Stimulated activated naive B cell treated with anti-CD40 and anti-IgM and Interleukin-4, amounts not matched to agents 10 μg/mL and 1 μg/mL and 100 μg/mL, for 72 hours (primary cell): Measurements from ENCODE around the gene ITGB3BP.
"Not testable (repeated sequence)": the region's sequence is repeated elsewhere in the genome, so short reads cannot be mapped to it uniquely, and the experiment has no call there.

Experiments
- ATAC-seq, 2 donors: fragments of 150-1000 bp; cut with Tn5 transposase; replicated peaks; 2 replicates each; pipeline ENCODE4 v1.10.0; 2021; ENCODE audit warnings: moderate library complexity in 1 of 2
- DNase-seq: peaks from one replicate; pipeline ENCODE4 v3.0.0; 2021
- H3K27ac Mint-ChIP-seq: one replicate; pipeline ENCODE4 v1.8.0; 2022; ENCODE audit warnings: mild to moderate bottlenecking, mixed read lengths
- H3K27me3 Mint-ChIP-seq, 2 donors: one replicate each; pipeline ENCODE4 v1.8.0; 2022; ENCODE audit warnings: mixed read lengths in 2 of 2
- H3K36me3 Mint-ChIP-seq, 2 donors: one replicate each; pipeline ENCODE4 v1.8.0; 2022; ENCODE audit warnings: mixed read lengths in 2 of 2, mild to moderate bottlenecking in 1 of 2
- H3K4me1 Mint-ChIP-seq, 2 donors: one replicate each; pipeline ENCODE4 v1.8.0; 2022; ENCODE audit warnings: mixed read lengths in 2 of 2, mild to moderate bottlenecking in 1 of 2
- H3K4me3 Mint-ChIP-seq, 2 donors: one replicate each; pipeline ENCODE4 v1.8.0; 2022; ENCODE audit warnings: mild to moderate bottlenecking in 2 of 2, mixed read lengths in 2 of 2, moderate library complexity in 1 of 2
- H3K9me3 Mint-ChIP-seq, 2 donors: one replicate each; pipeline ENCODE4 v1.8.0; 2022; ENCODE audit warnings: mixed read lengths in 2 of 2, mild to moderate bottlenecking in 1 of 2

The ITGB3BP gene, protein sequence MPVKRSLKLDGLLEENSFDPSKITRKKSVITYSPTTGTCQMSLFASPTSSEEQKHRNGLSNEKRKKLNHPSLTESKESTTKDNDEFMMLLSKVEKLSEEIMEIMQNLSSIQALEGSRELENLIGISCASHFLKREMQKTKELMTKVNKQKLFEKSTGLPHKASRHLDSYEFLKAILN

DNA sequence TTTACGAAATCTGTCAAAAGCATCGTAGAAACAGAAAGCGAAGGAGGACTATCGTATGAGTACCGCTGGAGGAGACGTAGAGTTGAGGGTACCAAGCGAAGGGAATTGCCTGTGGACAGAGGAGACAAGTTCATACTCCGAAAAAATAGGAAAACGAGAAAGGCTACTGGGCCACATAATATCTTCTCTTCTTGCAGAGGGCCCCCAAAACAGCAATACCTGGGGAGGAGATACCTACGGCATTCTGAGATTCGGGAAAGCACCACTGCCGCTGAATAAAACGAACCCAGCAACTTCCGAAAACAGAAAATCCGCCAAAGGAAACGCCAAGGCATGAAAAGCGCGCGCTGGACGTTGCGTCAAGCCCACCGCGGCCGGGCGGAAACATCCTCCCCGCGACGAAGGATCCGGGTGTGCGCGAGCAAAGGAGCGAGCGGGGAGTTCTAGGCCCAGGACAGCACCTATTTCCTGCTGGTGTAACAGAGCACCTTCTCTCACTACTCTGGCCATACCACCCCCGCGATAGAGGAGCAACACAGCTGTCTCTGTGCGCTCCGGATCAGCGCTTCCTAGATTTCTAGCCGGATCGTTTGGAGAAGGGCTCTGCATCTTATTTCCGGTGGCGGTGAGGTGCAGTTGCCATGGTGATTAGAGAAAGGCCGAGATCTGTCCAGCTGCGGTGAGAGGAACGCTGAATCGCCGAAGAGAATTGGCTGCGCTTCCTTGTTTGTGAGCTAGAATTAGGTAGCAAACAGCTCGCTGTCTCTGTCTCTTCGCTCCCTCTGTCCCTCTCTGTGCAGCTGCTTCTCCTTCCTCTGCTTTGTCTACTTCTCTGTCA, at the start of gene ITGB3BP, which contains the start of gene EFCAB7:
Gene ITGB3BP, minus strand, starts transcription at position 335 of the 838 bp plus-strand sequence. Its CDS starts 92 bp downstream, at position 243.
Gene EFCAB7, plus strand, starts transcription at position 635 of the 838 bp plus-strand sequence. CDS start 2,048 bp downstream, outside the sequence.
- H3K27me3 Mint-ChIP-seq: no peaks in the 10 kb centered on the region
- H3K9me3 Mint-ChIP-seq: no peaks in the 10 kb centered on the region

DNA sequence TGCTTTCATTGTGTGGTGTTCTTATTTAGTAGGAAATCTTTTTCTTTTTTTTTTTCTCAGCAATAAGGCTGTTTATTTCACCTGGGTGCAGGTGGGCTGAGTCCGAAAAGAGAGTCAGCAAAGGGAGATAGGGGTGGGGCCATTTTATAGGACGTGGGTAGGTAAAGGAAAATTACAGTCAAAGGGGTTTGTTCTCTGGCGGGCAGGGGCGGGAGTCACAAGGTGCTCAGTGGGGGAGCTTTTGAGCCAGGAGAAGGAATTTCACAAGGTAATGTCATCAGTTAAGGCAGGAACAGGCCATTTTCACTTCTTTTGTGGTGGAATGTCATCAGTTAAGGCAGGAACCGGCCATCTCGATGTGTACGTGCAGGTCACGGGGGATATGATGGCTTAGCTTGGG, 49.7 kb upstream of the ITGB3BP start:
- ATAC-seq, H3K27ac Mint-ChIP-seq, DNase-seq, H3K4me3 Mint-ChIP-seq, H3K9me3 Mint-ChIP-seq, H3K27me3 Mint-ChIP-seq, H3K36me3 Mint-ChIP-seq, H3K4me1 Mint-ChIP-seq: not testable (repeated sequence)

More for the DNA sequence above, at the start of gene ITGB3BP, which contains the start of gene EFCAB7:
- DNase-seq (peak; percentile 86), ATAC-seq (peak; percentile 94 to 96)
- H3K4me1 Mint-ChIP-seq: peaks cover 0 to 30% of the 10 kb centered on the region in 2 donors
- peak within 1 kb of the TSS; percentile 99 for H3K27ac Mint-ChIP-seq
- H3K36me3 Mint-ChIP-seq: peaks cover 1 to 4% of the 10 kb centered on the region in 2 donors
- H3K4me3 Mint-ChIP-seq: peak within 1 kb of the TSS; percentile 91 to 94

DNA sequence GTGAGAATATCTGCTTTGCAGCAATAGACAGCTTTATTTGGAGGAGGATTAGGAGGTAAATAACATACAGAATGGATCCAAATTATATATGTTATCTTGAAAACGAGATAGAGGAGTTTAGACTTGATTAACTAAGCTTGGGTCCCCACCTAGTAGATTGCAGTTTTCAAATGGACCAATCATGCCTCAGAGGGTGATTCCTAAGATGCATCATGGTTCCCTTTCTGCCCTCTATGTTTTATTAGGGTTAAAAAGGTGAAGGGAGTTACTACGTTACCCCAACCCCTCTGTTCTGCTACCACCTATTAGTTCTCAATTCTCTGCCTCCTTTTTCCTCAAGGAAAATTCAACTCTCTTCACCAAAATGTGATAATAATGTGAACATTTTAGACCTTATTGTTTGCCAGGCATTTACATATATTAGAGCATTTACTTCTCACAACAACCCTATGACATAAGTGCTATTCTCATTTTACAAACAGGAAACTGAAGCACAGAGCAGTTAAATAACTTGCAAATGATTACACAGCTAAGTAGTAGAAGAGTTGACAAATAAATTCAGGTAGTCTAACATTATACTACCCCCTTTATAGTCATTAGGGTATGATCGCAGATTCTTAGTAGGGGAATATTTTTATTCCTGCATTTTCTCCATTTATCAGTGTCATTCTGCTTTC, 46.8 kb upstream of the ITGB3BP start:
- Mint-ChIP-seq H3K4me1 (no peaks in the 10 kb centered on the region), H3K27me3 (no peaks in the 10 kb centered on the region), H3K9me3 (peaks cover 0 to 4% of the 10 kb centered on the region in 2 donors), H3K4me3 (no peak overlapping the region), H3K36me3 (peaks cover 7 to 9% of the 10 kb centered on the region in 2 donors), H3K27ac (no peak overlapping the region)
- ATAC-seq: no peak
- no peak for DNase-seq

DNA sequence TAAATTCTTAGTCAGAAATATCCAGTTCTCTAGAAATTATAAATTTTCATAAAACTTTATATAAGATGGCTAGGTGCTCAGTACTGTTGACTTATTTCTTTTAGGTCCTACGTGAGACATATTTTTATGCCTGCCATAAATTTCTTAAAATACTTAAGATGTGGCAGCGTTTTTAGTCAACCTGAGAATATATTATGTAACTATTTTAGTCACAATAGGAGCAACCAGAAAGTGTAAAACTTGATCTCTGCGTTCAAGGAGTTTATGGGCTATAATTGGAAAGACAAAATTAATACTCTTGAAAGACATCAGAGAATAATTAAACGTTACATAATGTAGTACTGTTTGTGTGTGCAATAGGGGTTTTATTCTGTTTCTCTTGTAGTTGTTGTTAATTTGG, 46.0 kb upstream of the ITGB3BP start:
- H3K36me3 Mint-ChIP-seq: peaks cover 14 to 15% of the 10 kb centered on the region in 2 donors
- H3K27ac Mint-ChIP-seq: no peak overlapping the region
- H3K9me3 Mint-ChIP-seq: peaks cover 0 to 4% of the 10 kb centered on the region in 2 donors
- DNase-seq (no peak), ATAC-seq (no peak)
- no peak overlapping the region for H3K4me3 Mint-ChIP-seq
- H3K27me3 Mint-ChIP-seq: no peaks in the 10 kb centered on the region
- no peaks in the 10 kb centered on the region for H3K4me1 Mint-ChIP-seq

DNA sequence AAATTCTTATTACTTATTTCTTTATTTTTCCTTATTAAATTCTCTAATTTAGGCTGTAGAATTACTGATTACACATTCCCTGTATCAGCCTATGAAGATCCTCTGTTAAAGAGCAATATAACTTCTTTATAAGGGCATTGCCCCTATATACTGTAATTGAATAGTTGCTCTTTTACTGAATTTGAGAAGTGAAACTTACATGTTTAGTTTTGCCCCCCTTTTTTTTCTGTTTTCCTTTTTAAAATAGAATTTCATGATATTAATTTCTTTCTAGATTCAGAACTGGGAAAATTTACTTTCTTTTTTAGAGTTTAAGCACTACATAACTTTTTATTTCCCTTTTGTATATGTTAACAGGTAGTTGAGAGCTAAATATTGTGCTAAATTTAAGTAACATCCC, 40.7 kb upstream of the ITGB3BP start:
- Mint-ChIP-seq H3K36me3 (peaks cover 21 to 24% of the 10 kb centered on the region in 2 donors), H3K9me3 (peaks cover 0 to 4% of the 10 kb centered on the region in 2 donors), H3K4me1 (no peaks in the 10 kb centered on the region), H3K27ac (no peak overlapping the region), H3K4me3 (no peak overlapping the region), H3K27me3 (no peaks in the 10 kb centered on the region)
- DNase-seq: no peak
- no peak for ATAC-seq

DNA sequence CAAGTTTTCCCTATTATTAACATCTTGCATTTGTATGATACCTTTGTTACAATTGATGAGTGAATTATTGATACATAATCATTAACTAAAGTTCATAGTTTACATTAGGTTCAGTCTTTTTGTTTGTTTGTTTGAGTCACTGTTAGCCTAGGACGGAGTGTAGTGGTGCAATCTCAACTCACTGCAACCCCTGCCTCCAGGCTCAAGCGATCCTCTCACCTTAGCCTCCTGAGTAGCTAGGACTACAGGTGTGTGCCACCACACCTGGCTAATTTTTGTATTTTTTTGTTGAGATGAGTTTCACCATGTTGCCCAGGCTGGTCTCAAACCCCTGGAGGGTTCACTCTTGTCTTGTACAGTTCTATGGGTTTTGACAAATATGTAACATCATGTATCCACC, 36.3 kb upstream of the ITGB3BP start:
- no peak overlapping the region for H3K27ac Mint-ChIP-seq
- DNase-seq: no peak

DNA sequence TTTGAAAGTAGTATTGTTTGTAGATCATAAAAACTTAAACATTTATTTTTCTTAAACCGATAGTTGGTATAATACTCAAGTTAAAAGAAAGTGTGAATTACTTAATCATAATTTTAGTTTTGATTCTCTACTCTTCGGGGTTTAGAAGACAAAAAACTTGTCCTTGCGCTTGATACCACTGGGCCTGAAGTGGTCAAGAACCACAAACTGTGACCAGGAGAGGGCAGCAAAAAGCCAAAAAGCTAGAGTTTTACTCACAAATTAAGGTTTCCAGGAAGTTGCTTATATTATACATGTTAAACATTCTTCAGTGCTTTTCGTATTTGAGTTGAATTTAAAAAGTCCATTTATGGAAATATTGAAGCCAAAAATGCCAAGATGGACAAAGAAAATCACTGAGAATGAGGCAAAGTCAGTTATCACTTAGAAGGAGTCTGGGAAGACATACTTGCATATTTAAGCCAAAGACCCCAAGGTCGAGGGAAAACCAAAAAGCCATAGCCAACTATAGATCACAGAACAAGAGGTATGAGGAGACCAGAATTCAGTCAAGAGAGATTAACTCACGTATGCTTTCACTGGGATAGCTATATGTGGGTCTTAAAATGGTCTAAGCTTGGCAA, 34.5 kb upstream of the ITGB3BP start:
- DNase-seq: no peak
- ATAC-seq: no peak
- no peak overlapping the region for H3K4me3 Mint-ChIP-seq

More for the DNA sequence above, 36.3 kb upstream of the ITGB3BP start:
- Mint-ChIP-seq H3K36me3 (peaks cover 10 to 14% of the 10 kb centered on the region in 2 donors), H3K9me3 (no peaks in the 10 kb centered on the region), H3K4me3 (no peak overlapping the region), H3K4me1 (no peaks in the 10 kb centered on the region), H3K27me3 (no peaks in the 10 kb centered on the region)
- ATAC-seq: no peak

DNA sequence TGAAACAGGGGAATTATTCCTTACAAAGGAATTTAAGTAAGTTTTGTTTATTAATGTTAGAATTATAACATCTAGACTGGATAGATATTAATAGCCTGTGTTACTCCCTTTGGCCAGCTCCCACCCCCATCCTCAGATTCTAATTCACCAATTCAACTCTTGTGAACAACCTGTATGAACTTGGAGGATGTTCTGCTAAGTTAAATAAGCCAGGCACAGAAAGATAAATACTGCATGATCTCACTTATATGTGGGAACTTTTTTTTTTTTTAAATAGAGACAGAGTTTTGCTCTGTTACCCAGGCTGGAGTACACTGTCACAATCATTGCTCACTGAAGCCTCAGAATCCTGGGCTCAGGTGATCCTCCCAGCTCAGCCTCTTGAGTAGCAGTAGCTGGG, 32.5 kb upstream of the ITGB3BP start:
- H3K4me1 Mint-ChIP-seq: no peaks in the 10 kb centered on the region
- no peaks in the 10 kb centered on the region for H3K27me3 Mint-ChIP-seq
- no peak for DNase-seq
- H3K36me3 Mint-ChIP-seq: peaks cover 9 to 15% of the 10 kb centered on the region in 2 donors
- ATAC-seq: no peak
- no peaks in the 10 kb centered on the region for H3K9me3 Mint-ChIP-seq
- no peak overlapping the region for H3K4me3 Mint-ChIP-seq
- no peak overlapping the region for H3K27ac Mint-ChIP-seq

More for the DNA sequence above, 34.5 kb upstream of the ITGB3BP start:
- peaks cover 9 to 12% of the 10 kb centered on the region in 2 donors for H3K36me3 Mint-ChIP-seq
- no peaks in the 10 kb centered on the region for H3K27me3 Mint-ChIP-seq
- H3K9me3 Mint-ChIP-seq: no peaks in the 10 kb centered on the region
- no peaks in the 10 kb centered on the region for H3K4me1 Mint-ChIP-seq
- H3K27ac Mint-ChIP-seq: no peak overlapping the region

DNA sequence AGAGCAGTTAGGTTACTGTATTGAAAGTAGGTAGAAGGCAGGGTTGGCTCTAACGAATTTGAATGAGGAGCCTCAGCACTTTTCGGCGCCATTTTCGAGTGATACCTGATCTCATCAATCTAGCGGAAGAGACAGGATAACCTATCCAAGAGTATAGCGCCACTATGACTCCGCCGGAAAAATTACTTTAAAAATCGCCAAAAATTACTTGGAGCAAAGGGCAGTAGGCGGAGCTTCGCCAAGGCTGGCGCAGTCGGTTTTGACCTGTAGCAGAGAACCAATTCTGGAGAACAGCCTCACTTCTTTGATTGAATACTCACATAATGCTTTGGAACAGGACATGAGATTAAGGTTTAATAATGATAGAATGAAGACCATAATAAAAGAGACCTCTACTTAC, 25.9 kb upstream of the ITGB3BP start:
- Mint-ChIP-seq H3K27ac (no peak overlapping the region), H3K36me3 (peaks cover 2 to 17% of the 10 kb centered on the region in 2 donors), H3K27me3 (no peaks in the 10 kb centered on the region), H3K4me3 (no peak overlapping the region), H3K4me1 (no peaks in the 10 kb centered on the region), H3K9me3 (no peaks in the 10 kb centered on the region)
- no peak for DNase-seq
- no peak for ATAC-seq

DNA sequence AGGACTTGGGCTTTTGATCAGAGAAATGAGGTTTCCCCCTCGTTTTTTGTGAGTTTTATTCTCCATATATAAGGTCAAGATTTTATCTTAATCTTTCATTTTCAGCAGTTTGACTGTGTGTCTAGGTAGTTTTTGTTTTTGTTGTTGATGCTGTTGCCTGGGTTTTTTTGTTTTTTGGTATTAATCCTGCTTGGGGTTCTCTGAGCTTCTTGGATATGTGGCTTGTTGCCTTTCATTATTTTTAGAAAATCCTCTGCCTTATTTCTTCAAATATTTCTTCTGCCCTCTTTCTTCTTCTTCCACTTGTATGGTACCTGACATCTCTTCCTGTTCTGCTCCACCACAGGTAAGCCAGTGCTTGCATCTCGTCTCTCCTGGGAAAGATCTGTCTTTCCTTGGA, 25.3 kb upstream of the ITGB3BP start:
- Mint-ChIP-seq H3K36me3 (peaks cover 2 to 17% of the 10 kb centered on the region in 2 donors), H3K27me3 (no peaks in the 10 kb centered on the region), H3K9me3 (no peaks in the 10 kb centered on the region), H3K4me1 (no peaks in the 10 kb centered on the region), H3K4me3 (no peak overlapping the region), H3K27ac (no peak overlapping the region)
- ATAC-seq (no peak), DNase-seq (no peak)

DNA sequence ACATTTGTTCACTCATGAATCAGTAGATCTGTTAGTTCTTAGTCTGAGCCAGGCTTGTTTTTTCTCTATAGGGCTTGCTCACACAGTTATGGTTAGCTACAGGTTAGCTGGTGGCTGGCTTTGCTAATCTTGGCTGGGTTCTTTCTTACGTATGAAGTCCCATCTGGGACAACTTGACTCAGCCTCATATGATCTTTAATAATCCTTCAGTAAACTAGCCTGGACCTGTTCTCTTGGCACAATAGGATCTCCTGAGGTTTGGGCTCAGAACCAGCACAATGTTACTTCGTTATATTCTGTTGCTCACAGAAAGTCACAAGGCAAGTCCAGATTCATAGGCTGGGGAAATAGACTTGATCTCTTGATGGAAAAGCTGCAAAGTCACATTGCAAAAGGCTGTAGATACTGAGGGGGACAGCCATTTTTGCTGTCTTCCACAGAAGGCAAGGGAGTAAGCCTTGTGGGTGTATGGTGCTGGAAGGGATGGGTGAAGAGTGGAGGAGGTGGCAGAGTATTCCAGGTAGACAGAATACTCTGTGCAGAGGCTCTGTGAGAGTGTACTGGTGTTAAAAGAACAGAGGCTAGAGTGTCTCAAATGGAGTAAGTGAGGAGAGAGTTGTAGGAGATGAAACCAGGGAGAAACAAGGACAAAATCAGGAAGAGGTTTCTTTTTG, 24.7 kb upstream of the ITGB3BP start:
- no peaks in the 10 kb centered on the region for H3K4me1 Mint-ChIP-seq
- no peak overlapping the region for H3K27ac Mint-ChIP-seq
- H3K27me3 Mint-ChIP-seq: no peaks in the 10 kb centered on the region
- peaks cover 2 to 17% of the 10 kb centered on the region in 2 donors for H3K36me3 Mint-ChIP-seq
- ATAC-seq (no peak), DNase-seq (no peak)
- no peaks in the 10 kb centered on the region for H3K9me3 Mint-ChIP-seq
- H3K4me3 Mint-ChIP-seq: no peak overlapping the region

DNA sequence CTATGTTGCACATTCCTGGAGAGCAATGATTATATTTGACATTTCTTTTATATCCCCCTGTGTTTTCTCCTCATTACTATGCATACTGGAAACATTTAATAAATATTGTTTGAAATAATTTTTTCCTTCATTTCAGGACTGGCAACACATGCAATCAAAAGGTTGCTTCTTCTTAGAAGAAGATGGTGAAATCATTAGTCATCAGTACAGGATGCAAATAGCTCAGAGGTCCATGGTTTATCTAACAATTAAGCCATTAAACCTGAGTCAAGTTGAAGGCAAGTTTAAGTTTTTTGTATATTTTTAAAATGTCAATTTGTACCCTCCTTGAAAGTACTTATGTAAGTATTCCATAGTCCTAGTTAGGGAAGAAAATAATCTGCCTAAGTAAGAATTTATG, 22.8 kb upstream of the ITGB3BP start:
- ATAC-seq: no peak
- no peaks in the 10 kb centered on the region for H3K4me1 Mint-ChIP-seq

DNA sequence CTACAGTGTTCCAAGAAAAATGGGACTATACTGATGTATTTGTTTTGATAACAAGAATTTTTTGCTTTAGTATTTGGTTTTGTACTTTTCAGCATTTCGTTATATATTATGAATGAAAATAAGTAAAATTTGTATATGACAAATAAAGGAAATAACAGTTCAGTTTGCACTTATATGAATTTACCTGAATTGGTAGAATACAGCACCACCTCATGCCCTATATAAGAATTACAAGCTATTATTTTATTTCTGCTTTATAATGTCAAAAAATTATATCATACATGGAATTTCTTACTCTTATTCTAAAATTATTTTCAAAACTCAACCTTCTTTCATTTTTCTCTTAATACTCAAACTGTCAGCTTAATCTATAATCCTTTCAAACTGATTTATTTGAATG, 14.9 kb upstream of the ITGB3BP start:
- Mint-ChIP-seq H3K9me3 (no peaks in the 10 kb centered on the region), H3K36me3 (peaks cover 4 to 5% of the 10 kb centered on the region in 2 donors), H3K4me1 (no peaks in the 10 kb centered on the region), H3K4me3 (no peak overlapping the region), H3K27ac (no peak overlapping the region), H3K27me3 (no peaks in the 10 kb centered on the region)
- DNase-seq (no peak), ATAC-seq (no peak)

More for the DNA sequence above, 22.8 kb upstream of the ITGB3BP start:
- no peak for DNase-seq
- peaks cover 3 to 17% of the 10 kb centered on the region in 2 donors for H3K36me3 Mint-ChIP-seq
- no peaks in the 10 kb centered on the region for H3K27me3 Mint-ChIP-seq
- no peaks in the 10 kb centered on the region for H3K9me3 Mint-ChIP-seq
- no peak overlapping the region for H3K4me3 Mint-ChIP-seq
- H3K27ac Mint-ChIP-seq: no peak overlapping the region

DNA sequence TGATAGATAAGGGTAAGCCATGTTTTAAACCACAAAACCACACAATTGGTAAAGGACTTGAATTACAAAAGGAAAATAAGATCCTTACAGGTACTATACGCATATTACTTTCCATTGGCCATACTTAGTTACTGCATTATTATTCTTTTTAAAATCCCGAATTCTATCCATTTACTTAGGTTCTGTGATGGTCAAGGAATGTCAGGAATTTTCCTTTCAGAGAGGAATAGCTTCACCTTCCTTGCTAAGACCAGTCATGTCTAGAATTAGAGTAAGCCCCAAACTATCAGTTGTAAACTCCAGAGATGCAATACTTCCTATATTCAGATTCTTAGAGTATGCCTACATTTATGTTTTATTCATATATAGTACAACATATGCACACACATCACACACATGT, 14.0 kb upstream of the ITGB3BP start:
- DNase-seq (no peak), ATAC-seq (no peak)
- Mint-ChIP-seq H3K4me3 (no peak overlapping the region), H3K27me3 (no peaks in the 10 kb centered on the region), H3K4me1 (no peaks in the 10 kb centered on the region), H3K36me3 (peaks cover 4% of the 10 kb centered on the region in 2 donors), H3K27ac (no peak overlapping the region), H3K9me3 (no peaks in the 10 kb centered on the region)
